Breast epithelium (tissue), 4 donors: ENCODE measurements around the gene SMAD1. TPM values are rescaled to one million over a fixed set of nuclear protein-coding genes. Genes with fewer than 3 reads are reported as not detected.
A peak's percentile ranks its signal among the peaks of the same experiment; 100 is the strongest.

ENCODE experiments used
- DNase-seq, 2 donors: peaks; one replicate each; pipeline ENCODE4 v3.0.0-alpha.2; 2019; ENCODE audit warnings: low spot score in 2 of 2
- H3K27ac ChIP-seq, 2 donors: fragments of 200-600 bp; sonication (generic) in 1 of 2; one replicate each; pipeline ENCODE4 v1.5.1; 2016 to 2019; ENCODE audit warnings: mild to moderate bottlenecking in 1 of 2
- H3K27me3 ChIP-seq, 2 donors: fragments of 200-600 bp; sonication (generic) in 1 of 2; one replicate each; pipeline versions ENCODE4 v1.5.1 to v1.6.0; 2017 to 2019; ENCODE audit warnings: control low read depth in 1 of 2, mild to moderate bottlenecking in 1 of 2
- H3K36me3 ChIP-seq: fragments of 200-600 bp; one replicate; pipeline ENCODE4 v1.5.1; 2019
- H3K4me1 ChIP-seq, 2 donors: fragments of 200-600 bp; sonication (generic); one replicate each; pipeline ENCODE4 v1.5.1; 2016 to 2019; ENCODE audit warnings: control low read depth in 1 of 2
- H3K4me3 ChIP-seq, 3 donors: fragments of 200-600 bp; sonication (generic); 1 replicate in 2 of 3; 2 replicates in 1 of 3; pipeline ENCODE4 v1.5.1; 2016 to 2019; ENCODE audit warnings: mild to moderate bottlenecking in 3 of 3, moderate library complexity in 2 of 3
- H3K9me3 ChIP-seq, 2 donors: fragments of 200-600 bp; sonication (generic) in 1 of 2; one replicate each; pipeline ENCODE4 v1.5.1; 2016 to 2019; ENCODE audit warnings: control low read depth in 1 of 2
- POLR2A ChIP-seq: fragments of 450-650 bp; IDR thresholded peaks from one replicate; pipeline ENCODE4 v1.6.1; 2016; ENCODE audit warnings: antibody characterized with exemption, mild to moderate bottlenecking, moderate library complexity
- POLR2AphosphoS5 ChIP-seq, 3 donors: sonication (generic); formaldehyde crosslinking; IDR thresholded peaks; one replicate each; pipeline ENCODE4 v1.6.1; 2017; ENCODE audit warnings: antibody characterized with exemption in 3 of 3
- intact Hi-C: fragments of 100-400 bp; cut with DNase I; formaldehyde crosslinking; loops from one replicate; pipeline ENCODE4 v1.15.1; 2023; ENCODE audit warnings: low total_unique reads
- total RNA-seq, 3 donors: library from RNA; depleted of rRNA; stranded (reverse); fragments of >200 nt; gene quantifications; one replicate each; pipeline ENCODE4 v1.1.0, GENCODE V29; 2016
- TF ChIP-seq, protein P1 (sequence below), 3 donors: fragments of 450-650 bp; IDR thresholded peaks; one replicate each; pipeline ENCODE4 v1.5.1; 2016 to 2017; ENCODE audit warnings: antibody characterized with exemption in 3 of 3, mild to moderate bottlenecking in 3 of 3, moderate library complexity in 3 of 3

SMAD1 gene
- total RNA-seq, 3 donors from 2014 or later = 19.5 to 62.8 (median 43.6) TPM

DNA sequence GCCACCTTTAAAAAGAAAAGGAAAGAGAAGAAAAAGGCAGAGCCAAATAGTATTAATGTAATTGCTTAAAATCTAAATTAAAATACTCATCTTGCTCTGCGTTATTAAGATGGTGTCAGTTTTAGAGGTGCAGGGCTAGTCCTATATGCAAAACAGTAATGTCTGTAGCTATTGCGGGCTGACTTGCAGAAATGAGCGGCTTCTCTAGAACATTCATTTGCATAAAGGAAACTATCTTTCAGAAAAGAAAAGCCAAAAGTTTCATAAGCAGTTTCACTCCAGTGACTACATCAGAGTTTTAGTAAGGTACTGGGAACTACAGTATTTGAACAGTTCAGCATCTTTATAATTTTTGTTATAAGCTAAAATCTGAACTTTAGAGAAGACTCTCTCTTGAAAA is 6.0 kb downstream of the SMAD1 start:
- intact Hi-C loops = no loop called here
- Histone ChIP-seq H3K36me3 (no peaks in the 10 kb centered on the region), H3K4me1 (peaks cover 0 to 10% of the 10 kb centered on the region in 2 donors), H3K27me3 (no peaks in the 10 kb centered on the region), H3K4me3 (no peak overlapping the region), H3K9me3 (no peaks in the 10 kb centered on the region), H3K27ac (no peak overlapping the region)
- DNase-seq = no peak
- TF ChIP-seq POLR2A = no peak

DNA sequence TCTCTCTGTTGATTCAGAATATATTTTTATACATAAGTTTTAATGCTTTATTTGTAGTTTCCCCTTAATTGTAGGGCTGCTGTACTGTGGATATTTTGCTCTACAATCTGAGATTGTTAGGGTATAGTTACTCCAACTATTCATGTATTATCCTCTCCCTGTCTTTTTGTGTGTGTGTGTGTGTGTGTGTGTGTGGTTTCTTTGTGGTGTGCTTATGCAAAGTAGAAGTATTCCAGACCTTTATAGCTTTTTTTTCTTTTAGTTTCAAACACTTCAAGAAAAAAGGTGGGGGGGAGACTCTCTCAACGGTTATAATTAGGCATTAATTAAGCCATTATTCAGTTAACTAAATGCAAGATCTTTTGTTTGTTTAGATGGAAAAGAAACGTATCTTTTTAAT is 6.7 kb downstream of the SMAD1 start:
- Histone ChIP-seq H3K4me3 (no peak overlapping the region), H3K4me1 (peaks cover 0 to 10% of the 10 kb centered on the region in 2 donors), H3K27me3 (no peaks in the 10 kb centered on the region), H3K9me3 (no peaks in the 10 kb centered on the region), H3K27ac (no peak overlapping the region), H3K36me3 (no peaks in the 10 kb centered on the region)
- intact Hi-C loops = no loop called here
- DNase-seq = no peak
- TF ChIP-seq POLR2A (no peak), POLR2AphosphoS5 (IDR thresholded peaks at IDR 0.05) (no peak)
- TF ChIP-seq, protein P1, sequence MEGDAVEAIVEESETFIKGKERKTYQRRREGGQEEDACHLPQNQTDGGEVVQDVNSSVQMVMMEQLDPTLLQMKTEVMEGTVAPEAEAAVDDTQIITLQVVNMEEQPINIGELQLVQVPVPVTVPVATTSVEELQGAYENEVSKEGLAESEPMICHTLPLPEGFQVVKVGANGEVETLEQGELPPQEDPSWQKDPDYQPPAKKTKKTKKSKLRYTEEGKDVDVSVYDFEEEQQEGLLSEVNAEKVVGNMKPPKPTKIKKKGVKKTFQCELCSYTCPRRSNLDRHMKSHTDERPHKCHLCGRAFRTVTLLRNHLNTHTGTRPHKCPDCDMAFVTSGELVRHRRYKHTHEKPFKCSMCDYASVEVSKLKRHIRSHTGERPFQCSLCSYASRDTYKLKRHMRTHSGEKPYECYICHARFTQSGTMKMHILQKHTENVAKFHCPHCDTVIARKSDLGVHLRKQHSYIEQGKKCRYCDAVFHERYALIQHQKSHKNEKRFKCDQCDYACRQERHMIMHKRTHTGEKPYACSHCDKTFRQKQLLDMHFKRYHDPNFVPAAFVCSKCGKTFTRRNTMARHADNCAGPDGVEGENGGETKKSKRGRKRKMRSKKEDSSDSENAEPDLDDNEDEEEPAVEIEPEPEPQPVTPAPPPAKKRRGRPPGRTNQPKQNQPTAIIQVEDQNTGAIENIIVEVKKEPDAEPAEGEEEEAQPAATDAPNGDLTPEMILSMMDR (IDR thresholded peaks at IDR 0.05) = no peak

DNA sequence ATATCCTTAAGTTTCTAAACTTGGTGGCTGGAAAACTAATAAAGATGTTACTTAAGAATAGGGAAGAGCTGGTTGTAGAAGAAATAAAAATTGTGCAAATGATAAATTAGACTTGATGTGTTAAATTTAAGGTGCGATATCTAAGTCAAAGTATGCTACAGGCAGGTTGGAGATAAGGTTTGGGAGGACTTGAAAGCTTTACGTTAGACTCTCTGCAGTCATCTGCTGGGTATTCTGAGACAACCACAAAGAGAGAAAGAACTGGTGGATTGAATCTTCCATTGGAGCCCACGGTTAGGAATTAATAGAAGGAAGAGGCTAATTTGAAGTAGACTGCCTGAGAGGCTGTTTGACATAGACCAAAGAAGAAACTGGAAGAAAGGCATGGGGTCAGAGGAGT is 7.9 kb downstream of the SMAD1 start:
- H3K4me1 ChIP-seq = peaks cover 0 to 4% of the 10 kb centered on the region in 2 donors
- intact Hi-C loops = no loop called here

GRCh38 chr4:145490361-145490760 is 8.7 kb downstream of the SMAD1 start:
- H3K36me3 ChIP-seq = no peaks in the 10 kb centered on the region
- DNase-seq = no peak
- H3K4me1 ChIP-seq = peaks cover 0 to 4% of the 10 kb centered on the region in 2 donors
- H3K4me3 ChIP-seq = no peak overlapping the region
- H3K27ac ChIP-seq = peak overlapping the region in 1 of 2 donors; percentile 15
- intact Hi-C loops = no loop called here
- H3K9me3 ChIP-seq = no peaks in the 10 kb centered on the region
- TF ChIP-seq POLR2A (no peak), POLR2AphosphoS5 (IDR thresholded peaks at IDR 0.05) (no peak)
- TF ChIP-seq, protein P1 (IDR thresholded peaks at IDR 0.05) = no peak
- no peaks in the 10 kb centered on the region for H3K27me3 ChIP-seq

More for the DNA sequence above, 7.9 kb downstream of the SMAD1 start:
- Histone ChIP-seq H3K9me3 (no peaks in the 10 kb centered on the region), H3K36me3 (no peaks in the 10 kb centered on the region), H3K27me3 (no peaks in the 10 kb centered on the region), H3K27ac (no peak overlapping the region), H3K4me3 (no peak overlapping the region)
- no peak for DNase-seq
- TF ChIP-seq, protein P1 (IDR thresholded peaks at IDR 0.05) = no peak
- TF ChIP-seq POLR2A = no peak
- no peak for TF ChIP-seq POLR2AphosphoS5 (IDR thresholded peaks at IDR 0.05)

- H3K27me3 ChIP-seq = no peaks in the 10 kb centered on the region
- H3K4me1 ChIP-seq = peaks cover 0 to 4% of the 10 kb centered on the region in 2 donors
- intact Hi-C loops = no loop called here
- no peak overlapping the region for H3K27ac ChIP-seq
- no peaks in the 10 kb centered on the region for H3K9me3 ChIP-seq
- DNase-seq = no peak
- TF ChIP-seq POLR2AphosphoS5 (IDR thresholded peaks at IDR 0.05) = no peak
- TF ChIP-seq, protein P1 (IDR thresholded peaks at IDR 0.05) = no peak
- no peak for TF ChIP-seq POLR2A
- no peaks in the 10 kb centered on the region for H3K36me3 ChIP-seq
- H3K4me3 ChIP-seq = no peak overlapping the region
Measured at GRCh38 chr4:145490796-145491195, 9.1 kb downstream of the SMAD1 start.

- Histone ChIP-seq H3K36me3 (no peaks in the 10 kb centered on the region), H3K27me3 (no peaks in the 10 kb centered on the region), H3K27ac (peak overlapping the region in 1 of 2 donors; percentile 4), H3K4me1 (peaks cover 0 to 4% of the 10 kb centered on the region in 2 donors), H3K9me3 (no peaks in the 10 kb centered on the region), H3K4me3 (no peak overlapping the region)
- DNase-seq = no peak
- no peak for TF ChIP-seq POLR2A
- intact Hi-C loops = no loop called here
Measured at GRCh38 chr4:145492376-145492775, 10.7 kb downstream of the SMAD1 start.
